AG08396 (cell line): ENCODE data around the gene DNAH3.
A peak's percentile ranks its signal among the peaks of the same experiment; 100 is the strongest.
"Not testable (repeated sequence)": the region's sequence is repeated elsewhere in the genome, so short reads cannot be mapped to it uniquely, and the experiment has no call there.

Source experiments
- DNase-seq: peaks from one replicate; pipeline ENCODE4 v3.0.0; 2012; ENCODE audit warnings: low spot score, mixed read lengths

The DNAH3 gene, protein sequence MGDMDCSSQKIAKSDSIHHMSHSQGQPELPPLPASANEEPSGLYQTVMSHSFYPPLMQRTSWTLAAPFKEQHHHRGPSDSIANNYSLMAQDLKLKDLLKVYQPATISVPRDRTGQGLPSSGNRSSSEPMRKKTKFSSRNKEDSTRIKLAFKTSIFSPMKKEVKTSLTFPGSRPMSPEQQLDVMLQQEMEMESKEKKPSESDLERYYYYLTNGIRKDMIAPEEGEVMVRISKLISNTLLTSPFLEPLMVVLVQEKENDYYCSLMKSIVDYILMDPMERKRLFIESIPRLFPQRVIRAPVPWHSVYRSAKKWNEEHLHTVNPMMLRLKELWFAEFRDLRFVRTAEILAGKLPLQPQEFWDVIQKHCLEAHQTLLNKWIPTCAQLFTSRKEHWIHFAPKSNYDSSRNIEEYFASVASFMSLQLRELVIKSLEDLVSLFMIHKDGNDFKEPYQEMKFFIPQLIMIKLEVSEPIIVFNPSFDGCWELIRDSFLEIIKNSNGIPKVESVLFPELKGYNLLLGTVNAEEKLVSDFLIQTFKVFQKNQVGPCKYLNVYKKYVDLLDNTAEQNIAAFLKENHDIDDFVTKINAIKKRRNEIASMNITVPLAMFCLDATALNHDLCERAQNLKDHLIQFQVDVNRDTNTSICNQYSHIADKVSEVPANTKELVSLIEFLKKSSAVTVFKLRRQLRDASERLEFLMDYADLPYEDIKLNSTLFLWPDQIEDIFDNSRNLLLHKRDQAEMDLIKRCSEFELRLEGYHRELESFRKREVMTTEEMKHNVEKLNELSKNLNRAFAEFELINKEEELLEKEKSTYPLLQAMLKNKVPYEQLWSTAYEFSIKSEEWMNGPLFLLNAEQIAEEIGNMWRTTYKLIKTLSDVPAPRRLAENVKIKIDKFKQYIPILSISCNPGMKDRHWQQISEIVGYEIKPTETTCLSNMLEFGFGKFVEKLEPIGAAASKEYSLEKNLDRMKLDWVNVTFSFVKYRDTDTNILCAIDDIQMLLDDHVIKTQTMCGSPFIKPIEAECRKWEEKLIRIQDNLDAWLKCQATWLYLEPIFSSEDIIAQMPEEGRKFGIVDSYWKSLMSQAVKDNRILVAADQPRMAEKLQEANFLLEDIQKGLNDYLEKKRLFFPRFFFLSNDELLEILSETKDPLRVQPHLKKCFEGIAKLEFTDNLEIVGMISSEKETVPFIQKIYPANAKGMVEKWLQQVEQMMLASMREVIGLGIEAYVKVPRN (N-terminal part only)

DNA sequence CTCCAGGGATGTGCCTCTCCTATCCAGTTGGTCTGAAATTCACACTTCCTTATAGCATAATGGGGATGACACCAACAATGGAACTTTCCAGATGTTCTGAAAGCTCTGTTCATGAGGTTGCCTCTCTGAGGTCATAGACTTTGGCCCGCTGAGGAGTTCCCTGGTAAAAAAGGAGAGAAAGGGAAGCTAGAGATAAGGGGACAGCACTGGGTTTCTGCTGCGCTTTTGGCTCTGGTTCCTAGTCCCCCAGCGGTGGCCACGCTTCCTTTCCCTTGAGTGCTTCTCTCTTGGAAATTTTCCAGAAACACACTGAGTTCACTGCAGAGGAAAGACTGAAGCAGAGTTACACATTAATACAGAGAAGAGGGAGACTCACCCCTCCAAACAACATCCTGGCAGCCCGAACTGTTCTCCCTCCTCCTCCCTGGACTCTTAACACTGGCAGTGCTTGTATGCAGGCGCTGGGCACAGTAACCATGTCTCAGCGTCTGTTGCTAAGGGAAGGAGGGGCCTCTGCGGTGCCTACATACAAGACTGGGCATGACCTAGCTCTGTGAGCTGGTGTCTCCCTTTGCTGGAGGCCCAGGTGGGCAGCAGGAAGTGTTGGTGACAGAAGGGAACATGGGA, at the start of gene DNAH3:
Gene DNAH3 (minus strand): TSS at position 472 of the 627 bp plus-strand sequence. CDS start 527 bp downstream, outside the sequence.
- DNase-seq: peak; percentile 12

DNA sequence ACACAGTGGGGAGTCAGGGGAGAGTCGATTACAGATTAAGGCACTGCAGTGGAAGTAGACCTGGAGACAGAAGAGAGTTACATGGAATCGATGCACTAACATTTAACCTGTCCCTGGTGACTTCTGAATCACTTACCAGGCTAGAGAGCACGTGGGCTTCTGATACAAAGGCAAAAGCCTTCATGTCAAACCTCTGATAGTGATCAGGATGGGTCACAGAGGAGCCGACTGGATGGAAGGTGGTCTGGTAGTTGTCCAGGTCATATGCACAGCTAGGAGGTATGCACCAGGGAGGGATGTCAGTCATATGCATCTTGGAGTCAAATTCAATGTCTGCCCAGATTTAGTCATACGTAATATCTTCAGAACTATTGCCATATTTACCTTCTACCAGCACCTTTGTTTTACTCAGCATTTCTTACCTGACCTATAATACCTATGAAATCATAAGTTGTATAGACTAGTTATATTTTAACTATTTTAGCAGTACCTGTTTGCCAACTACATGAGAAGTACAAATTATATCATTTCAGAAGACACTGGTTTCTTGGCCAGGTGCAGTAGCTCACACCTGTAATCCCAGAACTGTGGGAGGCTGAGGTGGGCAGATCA, 49.1 kb upstream of the DNAH3 start:
- no peak for DNase-seq

DNA sequence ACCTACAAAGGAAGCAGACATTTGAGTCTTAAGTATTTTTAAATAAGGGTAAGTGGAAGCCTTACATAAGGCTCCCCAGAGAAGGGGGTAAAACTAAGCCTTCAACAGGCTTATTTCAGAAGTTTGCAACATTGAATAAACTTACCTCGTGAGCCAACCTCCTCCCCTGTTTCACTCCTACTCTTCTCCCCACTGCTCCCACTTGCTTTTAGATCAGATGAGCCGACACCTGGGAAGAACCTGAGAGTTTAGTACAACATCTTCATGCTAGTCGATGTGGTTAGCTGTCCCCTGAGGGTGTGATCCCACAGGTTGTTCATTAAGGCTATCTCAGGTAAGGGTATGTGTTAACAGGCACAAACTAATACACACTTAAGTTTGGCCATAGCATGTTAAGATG, 47.0 kb upstream of the DNAH3 start:
- DNase-seq: no peak

DNA sequence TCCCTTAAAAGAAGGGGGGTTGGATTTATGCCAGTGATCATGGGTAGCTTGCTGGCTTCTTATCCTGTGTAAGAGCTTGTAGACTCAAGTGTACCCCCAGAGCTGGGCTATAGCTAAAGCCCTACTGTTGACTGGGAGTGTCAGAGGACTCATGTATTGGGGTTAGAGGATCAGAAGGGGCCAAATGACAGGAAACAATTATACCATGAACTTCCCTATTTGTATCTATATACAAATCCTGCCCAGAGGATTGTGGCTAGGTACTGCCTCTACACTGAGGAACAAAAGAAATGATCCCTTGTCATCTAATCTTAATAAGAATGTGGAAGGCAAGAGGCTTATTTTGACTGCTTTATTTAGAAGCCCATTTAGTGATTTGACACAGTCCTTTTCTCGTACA, 46.5 kb upstream of the DNAH3 start:
- DNase-seq: no peak

DNA sequence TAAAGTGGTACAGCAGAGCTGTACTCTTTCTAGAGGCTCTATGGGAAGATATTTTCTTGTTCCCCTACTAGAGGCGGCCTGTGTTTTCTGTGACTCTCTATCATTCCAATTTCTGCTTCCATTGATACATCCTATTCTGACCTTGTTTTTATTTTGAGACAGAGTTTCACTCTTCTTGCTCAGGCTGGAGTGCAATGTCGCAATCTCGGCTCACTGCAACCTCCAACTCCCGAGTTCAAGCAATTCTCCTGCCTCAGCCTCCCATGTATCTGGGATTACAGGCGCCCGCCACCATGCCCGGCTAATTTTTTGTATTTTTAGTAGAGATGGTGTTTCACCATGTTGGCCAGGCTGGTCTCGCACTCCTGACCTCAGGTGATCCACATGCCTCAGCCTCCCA, 44.7 kb upstream of the DNAH3 start:
- DNase-seq: not testable (repeated sequence)

DNA sequence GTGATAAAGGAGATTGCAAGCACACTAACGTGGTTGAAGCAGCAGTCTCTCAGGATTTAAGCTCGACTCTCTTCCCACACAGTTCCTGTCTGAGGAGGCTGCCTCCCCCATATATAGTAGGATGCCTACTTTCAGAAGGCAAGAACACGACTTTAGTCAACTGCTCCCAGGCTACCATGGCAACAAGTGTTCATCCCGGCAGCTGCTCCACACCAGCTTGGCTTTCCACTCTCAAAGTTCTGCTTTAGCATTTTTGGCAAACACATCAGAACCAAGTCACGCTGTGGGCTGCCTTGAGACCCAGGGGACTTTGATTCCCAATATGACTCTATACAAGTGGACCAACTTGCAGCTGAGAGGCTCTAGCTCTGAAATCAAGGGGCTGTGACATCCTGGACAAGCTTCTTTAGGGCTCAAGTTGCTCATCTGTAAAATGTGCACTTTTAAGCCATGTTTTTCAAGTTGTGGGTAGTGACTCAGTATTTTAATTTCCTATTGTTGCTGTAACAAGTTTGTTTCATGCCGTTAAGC, 44.2 kb upstream of the DNAH3 start:
- peak; percentile 10 for DNase-seq

DNA sequence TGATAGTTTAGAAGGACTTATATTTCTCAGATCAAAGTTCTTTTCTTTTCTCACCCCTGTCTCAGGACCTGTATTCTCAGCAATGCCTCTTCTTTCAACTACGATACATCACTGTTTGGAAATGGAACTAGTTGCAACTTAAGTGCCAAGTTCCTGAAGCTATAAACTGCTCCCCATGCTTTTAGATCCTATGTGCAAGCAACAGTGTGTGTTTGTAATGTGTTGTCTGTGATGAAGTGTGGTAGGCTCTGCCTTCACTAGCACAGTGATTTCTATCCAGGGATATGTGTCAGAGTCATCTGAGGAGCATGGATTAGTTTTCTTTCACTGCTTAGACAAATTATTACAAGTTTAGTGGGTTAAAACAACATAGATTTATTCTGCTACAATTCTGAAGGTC, 42.3 kb upstream of the DNAH3 start:
- no peak for DNase-seq

DNA sequence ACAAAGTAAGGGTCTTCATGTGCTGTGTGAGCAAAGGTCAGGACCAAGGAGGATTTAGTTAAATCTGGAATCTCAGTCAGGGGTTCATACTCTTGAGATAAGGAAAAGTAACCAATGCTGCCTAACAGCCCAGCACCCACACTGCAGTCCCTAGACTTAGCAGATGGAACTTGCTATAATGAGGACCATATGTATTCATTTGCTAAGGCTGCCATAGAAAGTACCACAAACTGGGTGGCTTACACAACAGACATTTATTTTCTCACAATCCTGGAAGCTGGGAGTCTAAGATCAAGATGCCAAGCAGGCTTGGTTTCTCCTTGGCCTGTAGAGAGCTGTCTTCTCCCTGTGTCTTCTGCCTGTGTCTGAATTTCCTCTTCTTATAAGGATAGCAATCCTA, 40.0 kb upstream of the DNAH3 start:
- no peak for DNase-seq

DNA sequence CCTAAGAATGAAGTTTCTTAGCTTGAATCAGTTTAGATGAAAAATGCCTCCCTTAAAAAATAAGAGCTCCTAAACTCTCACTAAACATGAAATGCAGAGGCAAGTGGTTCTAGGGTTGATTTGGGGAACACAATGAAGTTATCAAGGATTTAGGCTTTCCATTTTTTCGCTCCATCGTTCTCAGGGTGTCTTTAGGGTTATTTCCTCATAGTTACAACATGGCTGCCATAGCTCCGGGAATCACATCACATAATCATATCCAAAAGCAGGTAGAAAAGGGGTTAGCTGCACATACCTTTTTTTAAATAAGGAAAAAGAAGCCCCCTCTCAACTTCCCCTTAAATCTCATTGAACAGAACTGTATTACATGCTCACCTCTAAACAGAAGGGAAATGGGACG, 39.4 kb upstream of the DNAH3 start:
- no peak for DNase-seq

DNA sequence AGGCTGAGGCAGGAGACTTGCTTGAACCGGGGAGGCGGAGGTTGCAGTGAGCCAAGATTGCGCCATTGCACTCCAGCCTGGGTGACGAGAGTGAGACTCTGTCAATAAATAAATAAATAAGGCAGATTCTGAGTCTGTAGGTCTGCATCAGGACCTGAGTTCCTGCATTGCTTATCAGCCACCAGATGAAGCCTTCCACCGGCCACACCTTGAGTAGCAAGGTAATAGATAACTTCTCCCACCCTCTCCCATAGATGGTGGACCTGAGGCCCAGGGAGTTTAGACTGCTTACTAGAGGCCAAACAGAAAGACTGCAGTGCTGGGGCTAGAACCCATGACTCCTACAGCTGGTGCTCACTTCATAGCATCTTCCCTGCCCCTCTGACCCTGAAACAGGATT, 38.7 kb upstream of the DNAH3 start:
- no peak for DNase-seq

DNA sequence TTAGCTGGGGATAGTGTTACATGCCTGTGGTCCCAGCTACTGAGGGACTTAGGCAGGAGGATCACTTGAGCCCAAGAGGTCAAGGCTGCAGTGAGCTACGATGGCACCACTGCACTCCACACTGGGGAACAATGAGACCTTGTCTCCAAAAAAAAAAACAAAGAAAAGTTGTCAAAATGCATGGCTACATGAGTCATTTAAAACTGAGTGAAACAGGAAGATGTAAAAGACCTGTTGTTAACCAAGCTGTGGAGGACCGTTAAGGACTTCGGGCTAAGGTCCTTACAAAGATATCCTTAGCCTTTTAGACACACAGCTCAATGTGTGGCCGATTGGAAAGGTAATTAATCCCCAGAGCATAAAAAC, 35.7 kb upstream of the DNAH3 start:
- no peak for DNase-seq

DNA sequence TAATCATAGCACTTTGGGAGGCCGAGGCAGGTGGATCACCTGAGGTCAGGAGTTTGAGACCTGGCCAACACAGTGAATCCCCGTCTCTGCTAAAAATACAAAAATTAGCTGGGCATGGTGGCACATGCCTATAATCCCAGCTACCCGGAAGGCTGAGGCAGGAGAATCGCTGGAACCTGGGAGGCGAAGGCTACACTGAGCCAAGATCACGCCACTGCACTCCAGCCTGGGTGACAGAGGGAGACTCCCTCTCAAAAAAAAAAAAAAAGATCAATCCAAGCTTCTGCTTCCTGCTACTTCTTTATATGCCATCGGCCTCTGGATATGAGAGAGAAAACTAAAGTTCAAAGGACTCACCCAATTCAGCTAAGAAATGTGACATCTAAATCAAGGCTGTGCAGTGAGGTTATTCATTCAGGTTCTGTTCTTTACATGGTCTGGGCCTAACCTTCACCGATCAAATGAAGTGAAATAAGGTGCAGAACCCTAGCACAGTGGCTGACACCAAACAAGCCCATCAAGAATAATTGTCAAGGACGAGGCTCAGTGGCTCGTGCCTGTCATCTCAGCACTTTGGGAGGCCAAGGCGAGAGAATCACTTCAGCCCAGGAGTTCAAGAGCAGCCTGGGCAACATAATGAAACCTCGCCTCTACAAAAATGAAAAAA, 35.1 kb upstream of the DNAH3 start:
- no peak for DNase-seq

DNA sequence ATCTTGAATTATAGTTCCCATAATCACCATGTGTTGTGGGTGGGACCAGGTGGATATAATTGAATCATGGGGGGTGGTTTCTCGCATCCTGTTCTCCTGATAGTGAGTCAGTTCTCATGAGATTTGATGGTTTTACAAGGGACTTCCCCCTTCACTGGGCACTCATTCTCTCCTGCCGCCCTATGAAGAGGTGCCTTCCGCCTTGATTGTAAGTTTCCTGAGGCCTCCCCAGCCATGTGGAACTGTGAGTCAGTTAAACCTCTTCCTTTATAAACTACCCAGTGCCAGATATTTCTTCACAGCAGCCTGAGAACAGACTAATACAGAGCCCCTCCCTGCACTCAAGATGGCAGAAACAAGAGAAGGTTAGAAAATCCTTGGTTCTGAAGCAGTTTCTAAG, 34.2 kb upstream of the DNAH3 start:
- no peak for DNase-seq

DNA sequence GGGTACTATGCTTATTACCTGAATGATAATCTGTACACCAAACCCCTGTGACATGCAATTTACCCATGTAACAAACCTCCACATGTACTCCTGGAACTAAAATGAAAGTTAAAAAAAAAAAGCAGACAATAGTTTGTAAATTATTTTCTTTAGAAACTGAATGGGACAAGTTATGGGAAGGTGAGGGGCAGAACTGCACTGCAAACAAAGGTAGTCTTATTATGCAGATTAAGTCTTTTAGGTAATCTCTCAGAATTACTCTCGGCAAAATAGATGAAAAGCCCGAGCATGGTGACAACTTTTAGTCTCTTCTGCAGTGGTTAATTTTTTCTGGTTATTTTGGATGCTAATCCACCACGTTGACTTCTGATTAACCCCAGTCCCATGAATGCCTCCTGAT, 33.3 kb upstream of the DNAH3 start:
- no peak for DNase-seq

DNA sequence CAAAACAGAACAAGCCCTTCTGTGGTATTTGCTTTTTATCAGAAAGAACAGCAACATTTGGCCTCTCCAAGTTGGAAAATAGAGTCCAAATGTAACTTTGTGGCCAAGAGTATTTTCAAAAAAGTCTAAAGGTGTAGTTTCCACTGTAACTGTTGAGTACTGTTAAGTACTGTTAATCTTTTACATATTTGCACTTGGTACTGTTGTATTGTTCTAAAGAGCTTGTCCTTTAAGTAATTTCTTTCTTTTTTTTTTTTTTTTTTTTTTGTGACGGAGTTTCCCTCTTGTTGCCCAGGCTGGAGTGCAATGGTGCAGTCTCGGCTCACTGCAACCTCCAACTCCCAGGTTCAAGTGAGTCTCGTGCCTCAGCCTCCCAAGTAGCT, 29.3 kb upstream of the DNAH3 start:
- no peak for DNase-seq

DNA sequence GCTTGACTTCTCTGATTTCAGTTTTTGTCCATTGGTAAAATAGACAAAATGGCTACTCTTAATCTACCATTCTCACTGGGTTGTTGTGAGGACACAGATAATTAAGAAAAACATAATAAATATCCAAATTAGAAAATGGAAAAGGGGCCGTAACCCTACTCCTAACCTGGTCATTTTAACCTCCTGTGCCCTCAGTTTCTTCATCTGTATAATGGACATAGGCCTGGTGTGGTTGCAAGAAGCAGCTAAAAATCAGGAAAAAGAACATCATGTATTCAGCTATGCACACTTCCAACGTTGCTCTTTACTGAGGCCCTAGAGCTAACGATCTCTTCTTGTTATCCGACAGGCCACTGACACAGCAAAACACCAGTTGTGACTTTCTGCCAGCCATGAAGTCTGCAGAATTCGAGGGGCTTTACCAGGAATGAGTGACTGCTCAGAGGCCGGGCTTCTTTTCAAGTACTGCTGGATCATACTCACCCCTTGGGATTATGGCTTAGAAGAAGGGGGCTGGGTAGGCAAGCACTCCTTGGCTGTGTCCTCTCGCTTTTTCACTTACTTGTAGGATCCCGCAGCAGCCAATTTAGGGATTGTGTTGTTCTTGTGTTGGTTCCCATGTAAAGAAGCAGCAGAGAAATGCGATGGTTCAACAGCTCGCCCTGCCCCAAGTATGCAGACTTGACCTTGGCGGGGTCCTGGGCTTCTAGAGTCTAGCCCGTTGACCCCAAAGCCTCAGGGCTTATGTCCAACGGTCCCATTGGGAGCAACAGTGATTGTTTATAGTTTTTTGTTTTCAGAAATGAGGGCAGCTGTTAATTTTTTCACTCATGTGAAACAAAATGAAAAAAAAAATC, 28.7 kb upstream of the DNAH3 start:
- DNase-seq: no peak

DNA sequence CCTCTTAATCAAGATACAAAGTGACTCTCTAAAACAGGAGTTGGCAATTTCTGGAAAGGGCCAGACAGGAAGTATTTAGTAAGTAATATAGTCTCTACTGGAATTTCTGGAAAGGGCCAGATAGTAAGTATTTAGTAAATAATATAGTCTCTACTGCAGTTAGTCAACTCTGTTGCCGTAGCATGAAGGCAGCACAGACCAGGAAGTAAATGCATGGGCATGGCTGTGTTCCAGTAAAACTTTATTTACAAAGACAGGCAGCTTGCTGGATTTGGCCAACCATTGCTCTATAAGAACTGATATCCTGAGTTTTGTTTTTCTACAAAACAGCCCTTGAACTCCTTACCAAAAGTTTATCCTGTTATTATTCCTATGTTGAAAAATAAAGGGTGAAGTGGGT, 24.8 kb upstream of the DNAH3 start:
- no peak for DNase-seq

DNA sequence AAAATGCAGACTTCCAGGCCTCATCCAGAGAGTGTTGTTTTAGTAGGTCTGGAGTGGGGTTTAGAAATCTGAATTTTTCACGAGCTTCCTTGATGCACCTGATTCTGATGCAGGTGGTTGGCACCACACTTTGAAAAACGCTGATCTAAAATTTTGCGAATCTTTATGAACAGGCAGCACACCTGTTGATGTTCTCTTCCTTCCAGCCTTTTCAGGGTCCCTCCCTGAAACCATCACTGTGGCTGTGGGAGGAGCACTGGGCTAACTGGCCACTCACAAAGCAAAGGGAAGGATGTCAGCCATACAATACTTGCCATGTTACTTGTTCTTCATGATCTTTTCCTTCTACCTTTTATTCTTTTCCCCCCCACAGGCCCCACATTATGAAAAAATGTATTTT, 22.0 kb upstream of the DNAH3 start:
- DNase-seq: no peak

DNA sequence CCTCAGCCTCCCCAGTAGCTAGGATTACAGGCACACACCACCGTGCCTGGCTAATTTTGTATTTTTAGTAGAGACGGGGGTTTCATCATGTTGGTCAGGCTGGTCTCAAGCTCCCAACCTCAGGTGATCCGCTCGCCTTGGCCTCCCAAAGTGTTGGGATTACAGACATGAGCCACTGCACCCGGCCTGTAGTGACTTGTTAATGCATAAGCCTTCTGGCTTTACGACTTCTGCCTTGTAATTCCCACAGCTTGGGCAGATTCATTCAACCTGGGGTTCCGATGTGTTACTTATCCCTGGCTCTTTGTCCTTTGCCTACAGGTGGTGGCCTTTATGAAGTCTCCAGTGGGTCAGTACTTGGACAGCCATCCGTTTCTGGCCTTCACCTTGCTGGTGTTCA, 19.5 kb upstream of the DNAH3 start:
- DNase-seq: not testable (repeated sequence)
